ENCODE data around the gene LRRN2.

GRCh38 chr1:204628868-204629267 lies 56.7 kb downstream of the LRRN2 start:
- TF ChIP-seq, protein P1, sequence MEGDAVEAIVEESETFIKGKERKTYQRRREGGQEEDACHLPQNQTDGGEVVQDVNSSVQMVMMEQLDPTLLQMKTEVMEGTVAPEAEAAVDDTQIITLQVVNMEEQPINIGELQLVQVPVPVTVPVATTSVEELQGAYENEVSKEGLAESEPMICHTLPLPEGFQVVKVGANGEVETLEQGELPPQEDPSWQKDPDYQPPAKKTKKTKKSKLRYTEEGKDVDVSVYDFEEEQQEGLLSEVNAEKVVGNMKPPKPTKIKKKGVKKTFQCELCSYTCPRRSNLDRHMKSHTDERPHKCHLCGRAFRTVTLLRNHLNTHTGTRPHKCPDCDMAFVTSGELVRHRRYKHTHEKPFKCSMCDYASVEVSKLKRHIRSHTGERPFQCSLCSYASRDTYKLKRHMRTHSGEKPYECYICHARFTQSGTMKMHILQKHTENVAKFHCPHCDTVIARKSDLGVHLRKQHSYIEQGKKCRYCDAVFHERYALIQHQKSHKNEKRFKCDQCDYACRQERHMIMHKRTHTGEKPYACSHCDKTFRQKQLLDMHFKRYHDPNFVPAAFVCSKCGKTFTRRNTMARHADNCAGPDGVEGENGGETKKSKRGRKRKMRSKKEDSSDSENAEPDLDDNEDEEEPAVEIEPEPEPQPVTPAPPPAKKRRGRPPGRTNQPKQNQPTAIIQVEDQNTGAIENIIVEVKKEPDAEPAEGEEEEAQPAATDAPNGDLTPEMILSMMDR (IDR thresholded peaks at IDR 0.05), result no peak
- TF ChIP-seq POLR2AphosphoS5 (IDR thresholded peaks at IDR 0.05; ENCODE audit: low read depth, low read length) (no peak), TCF7L2 (IDR thresholded peaks at IDR 0.05; ENCODE audit: low read depth, low read length) (no peak)
